ENCODE data around the gene COL5A3.

The COL5A3 gene

DNA sequence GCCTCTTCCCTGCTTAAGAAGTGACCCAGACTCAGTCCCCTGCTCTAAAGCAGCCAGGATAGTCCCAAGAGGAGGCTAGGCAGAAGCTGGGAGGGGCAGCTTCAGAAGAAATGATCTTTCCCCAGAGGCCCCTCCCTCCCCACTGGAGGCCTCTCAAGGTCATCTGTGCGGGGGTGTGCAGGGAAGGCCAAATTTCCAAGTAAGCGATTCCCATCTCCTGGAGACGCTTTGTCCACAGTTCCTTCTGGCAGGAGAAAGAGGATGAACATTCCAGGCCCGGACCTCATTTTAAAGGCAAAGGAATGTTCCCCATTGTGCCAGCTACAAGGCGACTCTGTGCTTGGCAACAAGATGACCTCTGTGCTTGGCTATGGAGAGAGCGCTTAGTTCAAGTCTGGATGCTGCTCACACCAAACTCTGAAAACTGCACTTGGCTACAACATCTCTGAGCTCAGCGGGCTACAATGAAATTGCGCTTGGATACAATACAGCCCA lies 23.5 kb downstream of the COL5A3 start:
- H4K20me1 ChIP-seq (ENCODE audit: insufficient read depth, low read length) = no peaks in the 10 kb centered on the region
- no peak overlapping the region for H3K27ac ChIP-seq (ENCODE audit: low read length)
- H3K4me1 ChIP-seq (ENCODE audit: low read length) = no peaks in the 10 kb centered on the region
- H3K9me3 ChIP-seq (replicated peaks; ENCODE audit: insufficient read depth, low read length) = no peaks in the 10 kb centered on the region
- no peak for DNase-seq
- no peaks in the 10 kb centered on the region for H3K79me2 ChIP-seq (ENCODE audit: low read length)
- H3K9me2 ChIP-seq (replicated peaks; ENCODE audit: insufficient read depth, low read length) = no peaks in the 10 kb centered on the region
- peaks cover 67% of the 10 kb centered on the region for H3K27me3 ChIP-seq (replicated peaks; ENCODE audit: insufficient read depth, low read length)
- TF ChIP-seq EZH2 (optimal IDR thresholded peaks at IDR 0.05; ENCODE audit: low read depth, low read length) (no peak), EZH2phosphoT487 (IDR thresholded peaks at IDR 0.05; ENCODE audit: low read length) (no peak)
- TF ChIP-seq, protein P1, sequence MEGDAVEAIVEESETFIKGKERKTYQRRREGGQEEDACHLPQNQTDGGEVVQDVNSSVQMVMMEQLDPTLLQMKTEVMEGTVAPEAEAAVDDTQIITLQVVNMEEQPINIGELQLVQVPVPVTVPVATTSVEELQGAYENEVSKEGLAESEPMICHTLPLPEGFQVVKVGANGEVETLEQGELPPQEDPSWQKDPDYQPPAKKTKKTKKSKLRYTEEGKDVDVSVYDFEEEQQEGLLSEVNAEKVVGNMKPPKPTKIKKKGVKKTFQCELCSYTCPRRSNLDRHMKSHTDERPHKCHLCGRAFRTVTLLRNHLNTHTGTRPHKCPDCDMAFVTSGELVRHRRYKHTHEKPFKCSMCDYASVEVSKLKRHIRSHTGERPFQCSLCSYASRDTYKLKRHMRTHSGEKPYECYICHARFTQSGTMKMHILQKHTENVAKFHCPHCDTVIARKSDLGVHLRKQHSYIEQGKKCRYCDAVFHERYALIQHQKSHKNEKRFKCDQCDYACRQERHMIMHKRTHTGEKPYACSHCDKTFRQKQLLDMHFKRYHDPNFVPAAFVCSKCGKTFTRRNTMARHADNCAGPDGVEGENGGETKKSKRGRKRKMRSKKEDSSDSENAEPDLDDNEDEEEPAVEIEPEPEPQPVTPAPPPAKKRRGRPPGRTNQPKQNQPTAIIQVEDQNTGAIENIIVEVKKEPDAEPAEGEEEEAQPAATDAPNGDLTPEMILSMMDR (IDR thresholded peaks at IDR 0.05; ENCODE audit: low read length) = no peak
- H3K4me3 ChIP-seq (ENCODE audit: low read length) = no peak overlapping the region
- no peak overlapping the region for H3K9ac ChIP-seq (ENCODE audit: low read length)
- no peaks in the 10 kb centered on the region for H3F3A ChIP-seq (ENCODE audit: insufficient read depth, low read length)
- H3K4me2 ChIP-seq (ENCODE audit: low read depth, low read length) = no peak overlapping the region
- no peaks in the 10 kb centered on the region for H3K36me3 ChIP-seq (replicated peaks; ENCODE audit: insufficient read depth, low read length)
- H2AFZ ChIP-seq (ENCODE audit: low read length) = no peak overlapping the region

DNA sequence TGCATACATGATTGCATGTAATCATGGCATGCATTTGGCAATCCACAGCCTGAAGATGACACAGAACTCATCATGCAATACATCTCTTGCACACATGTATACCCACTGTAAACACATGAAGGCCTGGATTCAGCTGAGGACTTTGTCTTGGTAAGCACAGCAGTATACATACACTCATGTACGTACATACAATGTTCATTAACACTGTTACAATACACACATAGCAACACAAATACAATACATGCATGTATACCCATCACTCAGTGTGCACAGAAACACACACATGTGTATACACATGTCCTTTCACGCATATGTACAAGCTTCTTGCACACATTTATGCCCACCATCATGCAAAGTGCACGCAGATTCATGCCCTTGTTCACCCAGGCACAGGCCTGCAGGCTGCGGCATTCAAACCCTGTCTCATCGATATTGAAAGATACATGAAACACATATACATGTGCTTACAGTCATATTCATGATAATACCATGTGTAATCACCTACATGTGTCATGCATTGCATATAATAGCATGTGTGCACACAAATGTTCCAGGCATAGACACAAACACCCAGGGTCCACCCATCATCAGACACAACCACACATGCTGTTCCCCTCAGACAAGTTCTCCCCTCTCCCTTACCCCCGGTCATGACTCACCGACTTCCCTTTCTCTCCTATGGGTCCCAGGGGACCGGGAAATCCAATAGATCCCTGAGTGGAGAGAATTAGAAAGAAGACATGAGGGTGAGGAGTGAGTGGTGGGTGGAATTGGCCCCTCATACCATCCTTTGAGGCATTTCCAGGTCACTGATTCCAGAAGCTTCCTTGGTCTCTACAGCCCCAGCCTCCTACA lies 28.7 kb downstream of the COL5A3 start:
- no peak overlapping the region for H3K9ac ChIP-seq (ENCODE audit: low read length)
- H3K4me3 ChIP-seq (ENCODE audit: low read length) = no peak overlapping the region
- no peak for DNase-seq
- H2AFZ ChIP-seq (ENCODE audit: low read length) = no peak overlapping the region
- no peaks in the 10 kb centered on the region for H3K36me3 ChIP-seq (replicated peaks; ENCODE audit: insufficient read depth, low read length)
- no peak overlapping the region for H3K4me2 ChIP-seq (ENCODE audit: low read depth, low read length)
- no peaks in the 10 kb centered on the region for H3K9me3 ChIP-seq (replicated peaks; ENCODE audit: insufficient read depth, low read length)
- H3K9me2 ChIP-seq (replicated peaks; ENCODE audit: insufficient read depth, low read length) = no peaks in the 10 kb centered on the region
- H3K27ac ChIP-seq (ENCODE audit: low read length) = no peak overlapping the region
- H3K27me3 ChIP-seq (replicated peaks; ENCODE audit: insufficient read depth, low read length) = peaks cover 41% of the 10 kb centered on the region
- H3F3A ChIP-seq (ENCODE audit: insufficient read depth, low read length) = no peaks in the 10 kb centered on the region
- H3K79me2 ChIP-seq (ENCODE audit: low read length) = no peaks in the 10 kb centered on the region
- TF ChIP-seq, protein P1 (IDR thresholded peaks at IDR 0.05; ENCODE audit: low read length) = no peak
- no peak for TF ChIP-seq EZH2phosphoT487 (IDR thresholded peaks at IDR 0.05; ENCODE audit: low read length)
- H3K4me1 ChIP-seq (ENCODE audit: low read length) = no peaks in the 10 kb centered on the region
- no peaks in the 10 kb centered on the region for H4K20me1 ChIP-seq (ENCODE audit: insufficient read depth, low read length)

DNA sequence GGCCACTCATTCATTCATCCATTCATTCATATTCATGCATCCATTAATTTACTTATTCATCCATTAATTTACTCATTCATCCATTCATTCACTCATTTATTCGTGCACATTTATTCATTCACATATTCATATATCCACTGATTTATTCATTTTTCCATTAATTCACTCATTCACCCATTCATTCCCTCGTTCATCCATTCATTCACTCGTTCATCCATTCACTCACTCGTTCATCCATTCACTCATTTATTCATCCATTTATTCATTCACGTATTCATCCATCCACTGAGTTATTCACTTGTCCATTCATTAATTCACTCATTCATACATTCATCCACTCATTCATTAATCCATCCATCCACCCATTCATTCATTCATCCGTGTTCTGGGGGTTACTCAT lies 38.2 kb downstream of the COL5A3 start:
- no peak for DNase-seq
- no peaks in the 10 kb centered on the region for H3F3A ChIP-seq (ENCODE audit: insufficient read depth, low read length)
- no peak overlapping the region for H3K4me2 ChIP-seq (ENCODE audit: low read depth, low read length)
- no peaks in the 10 kb centered on the region for H3K9me3 ChIP-seq (replicated peaks; ENCODE audit: insufficient read depth, low read length)
- no peaks in the 10 kb centered on the region for H3K79me2 ChIP-seq (ENCODE audit: low read length)
- H3K4me3 ChIP-seq (ENCODE audit: low read length) = no peak overlapping the region
- no peak for TF ChIP-seq EZH2 (optimal IDR thresholded peaks at IDR 0.05; ENCODE audit: low read depth, low read length)
- TF ChIP-seq EZH2phosphoT487 (IDR thresholded peaks at IDR 0.05; ENCODE audit: low read length) = no peak
- TF ChIP-seq, protein P1 (IDR thresholded peaks at IDR 0.05; ENCODE audit: low read length) = no peak
- no peaks in the 10 kb centered on the region for H3K36me3 ChIP-seq (replicated peaks; ENCODE audit: insufficient read depth, low read length)
- H3K9me2 ChIP-seq (replicated peaks; ENCODE audit: insufficient read depth, low read length) = no peaks in the 10 kb centered on the region
- H3K27me3 ChIP-seq (replicated peaks; ENCODE audit: insufficient read depth, low read length) = peaks cover 50% of the 10 kb centered on the region
- no peak overlapping the region for H2AFZ ChIP-seq (ENCODE audit: low read length)
- no peaks in the 10 kb centered on the region for H3K4me1 ChIP-seq (ENCODE audit: low read length)
- no peaks in the 10 kb centered on the region for H4K20me1 ChIP-seq (ENCODE audit: insufficient read depth, low read length)
- no peak overlapping the region for H3K9ac ChIP-seq (ENCODE audit: low read length)
- H3K27ac ChIP-seq (ENCODE audit: low read length) = no peak overlapping the region
